Karpas-422 (cell line): ENCODE results near the gene KCNK10. TPM values are rescaled to one million over a fixed set of nuclear protein-coding genes. Genes with fewer than 3 reads are reported as not detected.

Experiments used
- DNase-seq: peaks from one replicate; pipeline ENCODE4 v3.0.0-alpha.2; 2015
- H2AFZ ChIP-seq: fragments of 200-600 bp; sonication (generic); 2 replicates; pipeline ENCODE4 v1.6.1; 2014; ENCODE audit warnings: antibody characterized with exemption, low read length, mixed read lengths
- H3K27ac ChIP-seq: fragments of 200-600 bp; sonication (generic); 2 replicates; pipeline ENCODE4 v1.5.1; 2014; ENCODE audit warnings: mild to moderate bottlenecking, low read length, moderate library complexity
- H3K27me3 ChIP-seq: fragments of 200-600 bp; sonication (generic); 2 replicates; pipeline ENCODE4 v1.6.1; 2014; ENCODE audit warnings: low read length, mixed read lengths
- H3K36me3 ChIP-seq: fragments of 200-600 bp; sonication (generic); 2 replicates; pipeline ENCODE4 v1.6.1; 2014; ENCODE audit warnings: low read length, mixed read lengths; ENCODE audit not compliant: insufficient read depth
- H3K4me1 ChIP-seq: fragments of 200-600 bp; sonication (generic); 2 replicates; pipeline ENCODE4 v1.6.1; 2014; ENCODE audit warnings: mild to moderate bottlenecking, low read length, mixed read lengths
- H3K4me2 ChIP-seq: fragments of 200-600 bp; sonication (generic); 2 replicates; pipeline ENCODE4 v1.6.1; 2014; ENCODE audit warnings: low read length, low read depth, mild to moderate bottlenecking; ENCODE audit not compliant: poor library complexity, severe bottlenecking
- H3K4me3 ChIP-seq: fragments of 200-600 bp; sonication (generic); 2 replicates; pipeline ENCODE4 v1.5.1; 2014; ENCODE audit warnings: mild to moderate bottlenecking, antibody characterized with exemption, low read length, mixed read lengths
- H3K79me2 ChIP-seq: fragments of 200-600 bp; sonication (generic); 2 replicates; pipeline ENCODE4 v1.6.1; 2014; ENCODE audit warnings: mild to moderate bottlenecking, low read length, mixed read lengths
- H3K9ac ChIP-seq: fragments of 200-600 bp; sonication (generic); 2 replicates; pipeline ENCODE4 v1.6.0; 2014; ENCODE audit warnings: low read length
- H3K9me2 ChIP-seq: fragments of 200-600 bp; sonication (generic), shearing (Covaris generic); replicated peaks from 2 replicates; pipeline ENCODE4 v1.6.0; 2014; ENCODE audit warnings: mild to moderate bottlenecking, low read length, moderate library complexity; ENCODE audit not compliant: insufficient read depth
- H3K9me3 ChIP-seq: fragments of 300-700, 200-600 bp; sonication (generic); 2 replicates; pipeline ENCODE4 v1.6.1; 2014; ENCODE audit warnings: low read length, mixed read lengths
- H4K20me1 ChIP-seq: fragments of 200-600 bp; sonication (generic); 2 replicates; pipeline ENCODE4 v1.6.1; 2014; ENCODE audit warnings: mild to moderate bottlenecking, antibody characterized with exemption, low read length, low read depth; ENCODE audit not compliant: insufficient read depth
- total RNA-seq: library from RNA; depleted of rRNA; stranded (reverse); fragments of >200 nt; shearing (Covaris generic); gene quantifications from 2 replicates; pipeline ENCODE4 v1.2.3, GENCODE V29; 2014; ENCODE audit warnings: low replicate concordance

KCNK10 gene
- total RNA-seq, 1 experiment from 2014 or later = 0.07 TPM

- Histone ChIP-seq H3K27me3 (no peaks in the 10 kb centered on the region), H3K36me3 (no peaks in the 10 kb centered on the region), H3K27ac (no peak overlapping the region), H3K4me1 (no peaks in the 10 kb centered on the region), H3K4me2 (no peak overlapping the region), H3K9me3 (no peaks in the 10 kb centered on the region), H3K4me3 (no peak overlapping the region), H3K79me2 (no peaks in the 10 kb centered on the region), H4K20me1 (no peaks in the 10 kb centered on the region), H3K9ac (no peak overlapping the region), H3K9me2 (no peaks in the 10 kb centered on the region), H2AFZ (no peak overlapping the region)
- no peak for DNase-seq
Measured at GRCh38 chr14:88156127-88156526, 166.9 kb downstream of the KCNK10 start.

DNA sequence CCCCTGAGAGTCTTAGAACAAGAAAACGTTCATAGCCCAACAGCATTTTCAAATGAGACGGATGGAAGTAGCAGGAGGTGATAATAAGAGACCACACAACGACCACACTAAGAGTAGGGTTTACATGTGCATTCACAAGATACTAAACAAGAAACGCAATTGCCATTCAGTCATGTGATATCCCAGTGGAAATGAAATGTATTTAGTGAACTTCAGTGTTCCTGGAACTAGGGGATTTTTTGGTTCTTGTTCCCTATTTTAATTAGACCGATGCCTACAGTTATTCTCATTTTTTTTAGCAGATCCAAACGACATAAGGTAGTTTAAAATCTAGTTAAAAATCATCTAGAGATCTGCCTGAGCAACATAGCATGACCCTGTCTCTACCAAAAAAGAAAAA is 168.1 kb downstream of the KCNK10 start:
- Histone ChIP-seq H3K4me2 (no peak overlapping the region), H3K9me2 (no peaks in the 10 kb centered on the region), H3K79me2 (no peaks in the 10 kb centered on the region), H3K4me3 (no peak overlapping the region), H2AFZ (no peak overlapping the region), H3K27ac (no peak overlapping the region), H3K9ac (no peak overlapping the region), H3K36me3 (no peaks in the 10 kb centered on the region), H3K9me3 (no peaks in the 10 kb centered on the region), H3K27me3 (no peaks in the 10 kb centered on the region), H3K4me1 (no peaks in the 10 kb centered on the region), H4K20me1 (no peaks in the 10 kb centered on the region)
- no peak for DNase-seq

- Histone ChIP-seq H4K20me1 (no peaks in the 10 kb centered on the region), H3K4me3 (no peak overlapping the region), H3K9me3 (no peaks in the 10 kb centered on the region), H3K9ac (no peak overlapping the region), H2AFZ (no peak overlapping the region), H3K36me3 (no peaks in the 10 kb centered on the region), H3K4me1 (no peaks in the 10 kb centered on the region), H3K27ac (no peak overlapping the region), H3K79me2 (no peaks in the 10 kb centered on the region), H3K9me2 (no peaks in the 10 kb centered on the region), H3K4me2 (no peak overlapping the region), H3K27me3 (no peaks in the 10 kb centered on the region)
- DNase-seq = no peak
Measured at GRCh38 chr14:88154321-88154720, 168.7 kb downstream of the KCNK10 start.

DNA sequence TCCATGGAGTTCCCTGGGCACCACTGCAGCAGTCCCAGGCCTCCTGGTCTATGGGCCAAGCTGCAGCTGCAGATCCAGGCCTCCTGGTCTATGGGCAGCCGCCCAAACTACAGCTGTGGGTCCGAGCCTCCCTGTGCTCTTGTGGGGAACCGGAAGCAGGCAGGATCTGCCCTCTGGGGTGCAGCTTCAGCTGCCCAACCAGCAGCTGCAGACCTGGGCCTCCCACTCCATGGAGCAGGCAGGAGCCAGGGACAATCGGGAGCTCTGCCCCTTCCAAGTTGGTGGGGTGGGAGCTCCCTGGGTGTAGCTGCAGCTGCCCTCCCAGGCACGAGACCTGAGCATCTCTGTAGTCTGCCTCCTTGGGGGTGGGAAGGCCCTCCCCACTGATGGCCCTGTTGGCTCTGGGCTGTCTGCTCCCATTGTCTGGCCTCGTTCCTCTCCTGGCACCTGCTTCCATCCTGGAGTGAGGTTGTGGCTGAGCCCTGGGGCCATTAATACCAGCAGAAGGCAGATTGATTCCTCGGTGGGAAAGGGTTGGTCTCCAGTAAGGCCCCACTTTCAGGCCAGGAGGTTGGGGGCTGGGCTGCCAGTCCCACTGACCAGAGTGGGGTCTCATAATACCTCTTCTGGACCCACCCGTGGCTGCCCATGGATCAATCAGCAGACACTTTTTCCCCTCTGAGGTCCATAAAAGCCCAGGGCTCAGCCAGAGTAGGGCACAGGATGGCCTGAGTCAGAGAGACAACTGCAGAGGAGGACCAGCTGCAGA is 176.0 kb downstream of the KCNK10 start:
- H3K4me2 ChIP-seq = no peak overlapping the region
- no peak overlapping the region for H3K27ac ChIP-seq
- H3K4me3 ChIP-seq = no peak overlapping the region
- H4K20me1 ChIP-seq = no peaks in the 10 kb centered on the region
- no peaks in the 10 kb centered on the region for H3K9me3 ChIP-seq
- H3K79me2 ChIP-seq = no peaks in the 10 kb centered on the region
- no peak overlapping the region for H2AFZ ChIP-seq
- no peaks in the 10 kb centered on the region for H3K36me3 ChIP-seq
- no peaks in the 10 kb centered on the region for H3K27me3 ChIP-seq
- no peak overlapping the region for H3K9ac ChIP-seq
- no peaks in the 10 kb centered on the region for H3K4me1 ChIP-seq
- no peaks in the 10 kb centered on the region for H3K9me2 ChIP-seq
- no peak for DNase-seq

DNA sequence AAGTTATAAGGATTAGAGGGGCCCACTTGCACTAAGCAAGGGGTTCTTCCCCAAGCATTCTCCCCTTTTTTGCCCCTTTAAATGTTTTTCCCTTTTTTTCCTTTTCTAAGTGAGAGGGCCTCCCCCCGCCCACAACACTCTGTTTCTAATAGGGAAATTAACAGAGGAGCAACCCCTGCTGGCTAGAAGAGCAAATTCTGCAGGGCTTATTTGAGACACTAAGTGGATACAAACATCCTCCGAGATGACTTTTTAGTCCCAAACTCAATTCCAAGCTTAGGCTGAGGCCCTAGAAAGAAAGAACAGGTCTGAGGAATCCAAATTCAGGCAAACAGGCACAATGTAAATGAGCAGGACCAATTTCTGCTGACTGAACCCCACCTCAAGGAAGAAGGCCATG is 179.3 kb downstream of the KCNK10 start:
- no peaks in the 10 kb centered on the region for H3K36me3 ChIP-seq
- H3K9me3 ChIP-seq = no peaks in the 10 kb centered on the region
- no peaks in the 10 kb centered on the region for H3K27me3 ChIP-seq
- H3K79me2 ChIP-seq = no peaks in the 10 kb centered on the region
- no peak for DNase-seq
- H2AFZ ChIP-seq = no peak overlapping the region
- H3K4me3 ChIP-seq = no peak overlapping the region
- H3K4me1 ChIP-seq = no peaks in the 10 kb centered on the region
- H3K9ac ChIP-seq = no peak overlapping the region
- H4K20me1 ChIP-seq = no peaks in the 10 kb centered on the region
- no peak overlapping the region for H3K27ac ChIP-seq
- H3K9me2 ChIP-seq = no peaks in the 10 kb centered on the region
- H3K4me2 ChIP-seq = no peak overlapping the region

- no peaks in the 10 kb centered on the region for H4K20me1 ChIP-seq
Measured at GRCh38 chr14:88142997-88143396, 180.1 kb downstream of the KCNK10 start.

GRCh38 chr14:88140874-88141273 is 182.2 kb downstream of the KCNK10 start:
- no peaks in the 10 kb centered on the region for H4K20me1 ChIP-seq
- H2AFZ ChIP-seq = no peak overlapping the region
- H3K27ac ChIP-seq = no peak overlapping the region
- H3K36me3 ChIP-seq = no peaks in the 10 kb centered on the region
- no peaks in the 10 kb centered on the region for H3K4me1 ChIP-seq
- H3K27me3 ChIP-seq = no peaks in the 10 kb centered on the region
- no peak overlapping the region for H3K4me2 ChIP-seq
- no peaks in the 10 kb centered on the region for H3K9me2 ChIP-seq
- no peak for DNase-seq
- H3K79me2 ChIP-seq = no peaks in the 10 kb centered on the region
- H3K9me3 ChIP-seq = no peaks in the 10 kb centered on the region
- no peak overlapping the region for H3K9ac ChIP-seq
- H3K4me3 ChIP-seq = no peak overlapping the region

More at GRCh38 chr14:88142997-88143396, 180.1 kb downstream of the KCNK10 start:
- Histone ChIP-seq H2AFZ (no peak overlapping the region), H3K36me3 (no peaks in the 10 kb centered on the region), H3K27ac (no peak overlapping the region), H3K27me3 (no peaks in the 10 kb centered on the region), H3K9me3 (no peaks in the 10 kb centered on the region), H3K9ac (no peak overlapping the region), H3K4me1 (no peaks in the 10 kb centered on the region), H3K79me2 (no peaks in the 10 kb centered on the region), H3K4me3 (no peak overlapping the region), H3K4me2 (no peak overlapping the region), H3K9me2 (no peaks in the 10 kb centered on the region)
- no peak for DNase-seq

DNA sequence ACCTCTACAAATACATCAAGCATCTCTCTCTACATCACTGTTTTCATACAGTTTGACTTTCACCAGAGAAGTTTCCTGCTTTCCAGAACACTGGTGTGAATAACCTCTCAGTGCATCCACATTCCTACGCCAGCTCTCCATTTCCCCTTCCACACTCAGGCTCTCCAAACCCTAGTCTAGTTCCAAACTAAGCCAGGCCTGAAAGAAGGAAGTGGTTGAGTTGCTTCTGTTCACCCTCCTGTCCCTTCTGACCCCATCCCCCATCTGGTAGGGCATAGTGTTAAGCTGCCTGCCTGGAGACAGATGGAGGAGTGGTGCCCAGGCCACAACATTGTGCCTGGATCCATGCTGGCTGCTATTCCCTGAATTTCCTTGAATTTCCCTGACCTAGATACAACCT is 185.7 kb downstream of the KCNK10 start:
- H3K79me2 ChIP-seq = no peaks in the 10 kb centered on the region
- no peak overlapping the region for H3K27ac ChIP-seq
- H3K9me3 ChIP-seq = no peaks in the 10 kb centered on the region
- H4K20me1 ChIP-seq = no peaks in the 10 kb centered on the region
- no peak overlapping the region for H2AFZ ChIP-seq
- H3K27me3 ChIP-seq = no peaks in the 10 kb centered on the region
- no peaks in the 10 kb centered on the region for H3K36me3 ChIP-seq
- no peak overlapping the region for H3K9ac ChIP-seq
- H3K4me3 ChIP-seq = no peak overlapping the region
- no peak overlapping the region for H3K4me2 ChIP-seq
- H3K9me2 ChIP-seq = no peaks in the 10 kb centered on the region
- no peak for DNase-seq
- H3K4me1 ChIP-seq = no peaks in the 10 kb centered on the region
